Right lobe of liver (tissue), 6 donors: ENCODE data around the gene CLDN3. TPM values are rescaled to one million over a fixed set of nuclear protein-coding genes. Genes with fewer than 3 reads are reported as not detected.
"Not testable (repeated sequence)": the region's sequence is repeated elsewhere in the genome, so short reads cannot be mapped to it uniquely, and the experiment has no call there.

ENCODE experiments used
- ATAC-seq, 4 donors: fragments of 200-7000 bp; cut with Tn5 transposase; one replicate each; pipeline ENCODE4 v1.9.1; 2020; ENCODE audit warnings: mild to moderate bottlenecking in 4 of 4, moderate library complexity in 4 of 4
- DNase-seq, 3 donors: peaks; one replicate each; pipeline ENCODE4 v3.0.0-alpha.2; 2020
- H3K27ac ChIP-seq, 3 donors: fragments of 200-600 bp; one replicate each; pipeline ENCODE4 v1.8.0; 2022
- H3K27me3 ChIP-seq, 2 donors: fragments of 200-600 bp; one replicate each; pipeline ENCODE4 v1.8.0; 2022
- H3K36me3 ChIP-seq, 4 donors: fragments of 200-600 bp; sonication (generic) in 1 of 4; one replicate each; pipeline versions ENCODE4 v1.5.1 to v1.8.0; 2017 to 2022; ENCODE audit warnings: control low read depth in 1 of 4
- H3K4me1 ChIP-seq, 4 donors: fragments of 200-600 bp; sonication (generic) in 1 of 4; one replicate each; pipeline versions ENCODE4 v1.5.1 to v1.8.0; 2017 to 2022; ENCODE audit warnings: control low read depth in 1 of 4
- H3K4me3 ChIP-seq, 3 donors: fragments of 200-600 bp; one replicate each; pipeline ENCODE4 v1.8.0; 2022
- H3K9me3 ChIP-seq, 4 donors: fragments of 200-600 bp; sonication (generic) in 1 of 4; one replicate each; pipeline versions ENCODE4 v1.5.1 to v1.8.0; 2017 to 2022; ENCODE audit warnings: control low read depth in 1 of 4
- POLR2A ChIP-seq: fragments of 450-650 bp; IDR thresholded peaks from one replicate; pipeline ENCODE4 v1.6.1; 2017; ENCODE audit warnings: antibody characterized with exemption, mild to moderate bottlenecking
- WGBS: methylation state at CpG from one replicate; pipeline ENCODE4 v1.1.6; 2018; ENCODE audit warnings: low coverage, low lambda C conversion rate; ENCODE audit not compliant: insufficient coverage; ENCODE audit errors: missing lambda C conversion rate; 5-methylcytosine and 5-hydroxymethylcytosine counted together
- intact Hi-C, 2 donors: fragments of 100-400 bp; cut with DNase I; formaldehyde crosslinking; loops; one replicate each; pipeline versions ENCODE4 v1.11.2 to v1.14.1; 2022
- small RNA-seq, 2 experiments: library from RNA; depleted of rRNA; stranded (forward); fragments of <200 nt; gene quantifications; one replicate each; pipeline ENCODE3, GENCODE V24; 2016
- total RNA-seq, 6 experiments: library from RNA; depleted of rRNA in 2 of 6; stranded (reverse); fragments of >200 nt in 2 of 6; fragmentation: NEBNext Ultra II Directional in 3 of 6; extraction: Animal tissue kit (Norgen Biotek cat#: 25700) in 3 of 6; gene quantifications; one replicate each; pipeline versions ENCODE4 v1.1.0 to v1.2.4, GENCODE V29; 2016 to 2023
- TF ChIP-seq, protein P1 (sequence below), 4 donors: fragments of 200-600 bp in 3 of 4; fragments of 450-650 bp in 1 of 4; IDR thresholded peaks; one replicate each; pipeline versions ENCODE4 v1.5.1 to v1.8.0; 2016 to 2022; ENCODE audit warnings: antibody characterized with exemption in 4 of 4, mild to moderate bottlenecking in 2 of 4
- donor health status: DM: no; HTN: yes; CAD: no.
- donor health status: DM: no; HTN: no; CAD: no.
- donor health status: DM: no; HTN: no; CAD: no.
- donor health status: DM: no; HTN: yes; CAD: no.
- donor health status: DM: no; HTN: yes; CAD: no.

CLDN3 gene
- total RNA-seq, 6 experiments from 2014 or later: 16.1 to 37.3 (median 19.9) TPM

GRCh38 chr7:73722785-73723184, 47.3 kb downstream of the CLDN3 start:
- ATAC-seq (no peak), DNase-seq (no peak)
- Histone ChIP-seq H3K4me1 (peaks cover 0 to 10% (median 4%) of the 10 kb centered on the region in 4 donors), H3K27me3 (no peaks in the 10 kb centered on the region), H3K9me3 (no peaks in the 10 kb centered on the region), H3K27ac (no peak overlapping the region), H3K4me3 (no peak overlapping the region), H3K36me3 (no peaks in the 10 kb centered on the region)
- 53% methylated on average over 6 of the region's 6 CpGs for WGBS
- intact Hi-C loops: loop anchor here in 1 of 2 donors (10.0 kb wide), 2 partner anchors 48 to 98 kb away; partner anchors contain the start of gene MLXIPL
- no peak for TF ChIP-seq POLR2A
- TF ChIP-seq, protein P1, sequence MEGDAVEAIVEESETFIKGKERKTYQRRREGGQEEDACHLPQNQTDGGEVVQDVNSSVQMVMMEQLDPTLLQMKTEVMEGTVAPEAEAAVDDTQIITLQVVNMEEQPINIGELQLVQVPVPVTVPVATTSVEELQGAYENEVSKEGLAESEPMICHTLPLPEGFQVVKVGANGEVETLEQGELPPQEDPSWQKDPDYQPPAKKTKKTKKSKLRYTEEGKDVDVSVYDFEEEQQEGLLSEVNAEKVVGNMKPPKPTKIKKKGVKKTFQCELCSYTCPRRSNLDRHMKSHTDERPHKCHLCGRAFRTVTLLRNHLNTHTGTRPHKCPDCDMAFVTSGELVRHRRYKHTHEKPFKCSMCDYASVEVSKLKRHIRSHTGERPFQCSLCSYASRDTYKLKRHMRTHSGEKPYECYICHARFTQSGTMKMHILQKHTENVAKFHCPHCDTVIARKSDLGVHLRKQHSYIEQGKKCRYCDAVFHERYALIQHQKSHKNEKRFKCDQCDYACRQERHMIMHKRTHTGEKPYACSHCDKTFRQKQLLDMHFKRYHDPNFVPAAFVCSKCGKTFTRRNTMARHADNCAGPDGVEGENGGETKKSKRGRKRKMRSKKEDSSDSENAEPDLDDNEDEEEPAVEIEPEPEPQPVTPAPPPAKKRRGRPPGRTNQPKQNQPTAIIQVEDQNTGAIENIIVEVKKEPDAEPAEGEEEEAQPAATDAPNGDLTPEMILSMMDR (IDR thresholded peaks at IDR 0.05): no peak

- intact Hi-C loops: loop anchor here in 1 of 2 donors (10.0 kb wide), 2 partner anchors 47 to 97 kb away; partner anchors contain the start of gene MLXIPL
- WGBS: 45% methylated on average over 4 of the region's 4 CpGs
Measured at GRCh38 chr7:73722182-73722581, 47.9 kb downstream of the CLDN3 start.

DNA sequence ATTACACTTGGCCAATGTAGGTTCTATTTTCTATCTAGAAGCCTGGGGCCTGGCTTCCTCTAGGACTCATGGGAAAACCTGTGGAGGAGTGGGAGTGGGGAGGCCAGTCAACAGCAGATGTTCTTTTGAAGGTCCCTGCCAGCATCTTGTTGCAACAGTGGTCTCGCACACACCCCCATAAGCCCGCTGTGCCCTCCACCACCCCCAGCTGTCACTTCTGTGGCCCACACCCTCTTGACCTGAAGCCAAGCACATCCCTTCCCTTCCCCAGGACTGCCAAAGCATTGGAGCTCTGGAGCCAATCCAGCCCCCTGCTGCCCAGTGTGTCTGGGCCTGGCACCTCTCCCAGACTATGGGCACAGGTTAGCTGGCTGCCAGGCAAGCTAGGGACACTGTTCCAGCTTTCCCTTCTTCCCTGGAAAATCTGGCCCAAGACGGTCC, 48.7 kb downstream of the CLDN3 start:
- ATAC-seq: peak; percentile 80 to 84 (median 80)
- Histone ChIP-seq H3K27me3 (no peaks in the 10 kb centered on the region), H3K36me3 (no peaks in the 10 kb centered on the region), H3K4me3 (no peak overlapping the region), H3K9me3 (no peaks in the 10 kb centered on the region), H3K27ac (no peak overlapping the region), H3K4me1 (peaks cover 0 to 10% (median 4%) of the 10 kb centered on the region in 4 donors)
- TF ChIP-seq, protein P1 (IDR thresholded peaks at IDR 0.05): no peak
- intact Hi-C loops: loop anchor here in 1 of 2 donors (10.0 kb wide), 2 partner anchors 47 to 97 kb away; partner anchors contain the start of gene MLXIPL
- DNase-seq: peak; percentile 87 to 96 (median 92)
- WGBS: 33% methylated on average over 1 of the region's 3 CpGs

More at GRCh38 chr7:73722182-73722581, 47.9 kb downstream of the CLDN3 start:
- H3K4me1 ChIP-seq: peaks cover 0 to 10% (median 4%) of the 10 kb centered on the region in 4 donors
- not testable (repeated sequence) for H3K27me3 ChIP-seq, H3K27ac ChIP-seq, H3K4me3 ChIP-seq, H3K9me3 ChIP-seq, ATAC-seq, H3K36me3 ChIP-seq, DNase-seq

GRCh38 chr7:73720443-73720842, 49.6 kb downstream of the CLDN3 start:
- 87% methylated on average over 6 of the region's 9 CpGs for WGBS
- intact Hi-C loops: loop anchor here in 1 of 2 donors (10.0 kb wide), 2 partner anchors 46 to 96 kb away; partner anchors contain the start of gene MLXIPL
- H3K36me3 ChIP-seq, ATAC-seq, DNase-seq, H3K4me3 ChIP-seq, H3K9me3 ChIP-seq, H3K27me3 ChIP-seq, H3K27ac ChIP-seq: not testable (repeated sequence)
- peaks cover 0 to 10% (median 4%) of the 10 kb centered on the region in 4 donors for H3K4me1 ChIP-seq

GRCh38 chr7:73719806-73720169, 50.3 kb downstream of the CLDN3 start:
- DNase-seq: no peak
- no peaks in the 10 kb centered on the region for H3K27me3 ChIP-seq
- H3K27ac ChIP-seq: no peak overlapping the region
- intact Hi-C loops: loop anchor here in 1 of 2 donors (10.0 kb wide), 2 partner anchors 45 to 95 kb away; partner anchors contain the start of gene MLXIPL
- H3K4me3 ChIP-seq: peak overlapping the region; percentile 21 to 90 (median 33)
- 36% methylated on average over 5 of the region's 16 CpGs for WGBS
- no peaks in the 10 kb centered on the region for H3K9me3 ChIP-seq
- peak in 3 of 4 donors; percentile 2 to 35 (median 30) for ATAC-seq
- peaks cover 0 to 10% (median 4%) of the 10 kb centered on the region in 4 donors for H3K4me1 ChIP-seq
- TF ChIP-seq, protein P1 (IDR thresholded peaks at IDR 0.05): no peak
- no peak for TF ChIP-seq POLR2A
- H3K36me3 ChIP-seq: no peaks in the 10 kb centered on the region

Small RNA genes within 50 kb of the gene (small RNA-seq; reads per million reads assigned to genes)
- gene RN7SL265P: 0 reads per million in 2 experiments

Other genes starting within 250 kb of the CLDN3 start
- gene BAZ1B, start 248.0 kb downstream of the CLDN3 start, total RNA-seq: 10 to 100 TPM; 19.3 to 26.2 (median 25.0) TPM
- gene BCL7B, start 212.6 kb downstream of the CLDN3 start, total RNA-seq: 10 to 100 TPM; 19.3 to 45.6 (median 21.3) TPM
- gene TBL2, start 191.7 kb downstream of the CLDN3 start, total RNA-seq: 10 to 100 TPM; 12.3 to 31.1 (median 16.6) TPM
- gene MLXIPL, start 145.7 kb downstream of the CLDN3 start, total RNA-seq: 100 to 1,000 TPM in 5 of 6 experiments, 10 to 100 TPM in 1; 53.5 to 552 (median 225) TPM
- gene VPS37D, start 102.4 kb downstream of the CLDN3 start, total RNA-seq: 1 to 10 TPM; 1.2 to 3.0 (median 2.2) TPM
- gene DNAJC30, start 86.8 kb downstream of the CLDN3 start, total RNA-seq: 1 to 10 TPM; 5.4 to 8.8 (median 7.0) TPM
- gene BUD23, start 86.7 kb downstream of the CLDN3 start, total RNA-seq: 10 to 100 TPM; 24.1 to 35.0 (median 29.2) TPM
- 1 to 10 TPM; 1.4 to 2.8 (median 1.9) TPM for gene STX1A, start 50.6 kb downstream of the CLDN3 start, total RNA-seq
- gene ABHD11, start 31.5 kb downstream of the CLDN3 start, total RNA-seq: 1 to 10 TPM; 5.6 to 8.4 (median 7.0) TPM
- 1 to 10 TPM in 5 of 6 experiments, under 1 TPM in 1; 0.56 to 3.9 (median 1.3) TPM for gene CLDN4, start 60.7 kb upstream of the CLDN3 start, total RNA-seq
- gene METTL27, start 72.2 kb upstream of the CLDN3 start, total RNA-seq: 1 to 10 TPM in 3 of 6 experiments, under 1 TPM in 3; 0.49 to 1.4 (median 1.0) TPM
- not detected for gene TMEM270, start 90.9 kb upstream of the CLDN3 start, total RNA-seq